Measurements from ENCODE around the gene MYMX. TPM values are rescaled to one million over a fixed set of nuclear protein-coding genes. Genes with fewer than 3 reads are reported as not detected.
A peak's percentile ranks its signal among the peaks of the same experiment; 100 is the strongest.

The MYMX gene
- total RNA-seq, 3 donors from 2014 or later, result 0.88 to 3.4 (median 2.9) TPM

- intact Hi-C loops (cut with DNase I; ENCODE audit: low total_unique reads), result no loop called here
- Histone ChIP-seq H3K27ac (no peak overlapping the region), H3K4me3 (no peak overlapping the region), H3K9me3 (no peaks in the 10 kb centered on the region), H3K27me3 (no peaks in the 10 kb centered on the region), H3K36me3 (no peaks in the 10 kb centered on the region), H3K4me1 (peaks cover 15 to 21% of the 10 kb centered on the region in 2 donors)
- DNase-seq (ENCODE audit: low spot score in 2 of 2), result no peak
- TF ChIP-seq POLR2A (IDR thresholded peaks at IDR 0.05), result no peak
- no peak for TF ChIP-seq CTCF (IDR thresholded peaks at IDR 0.05)
- no peak for TF ChIP-seq POLR2AphosphoS5 (IDR thresholded peaks at IDR 0.05)
These were observed 44.9 kb downstream of the MYMX start for GRCh38 chr6:44261581-44261980.

DNA sequence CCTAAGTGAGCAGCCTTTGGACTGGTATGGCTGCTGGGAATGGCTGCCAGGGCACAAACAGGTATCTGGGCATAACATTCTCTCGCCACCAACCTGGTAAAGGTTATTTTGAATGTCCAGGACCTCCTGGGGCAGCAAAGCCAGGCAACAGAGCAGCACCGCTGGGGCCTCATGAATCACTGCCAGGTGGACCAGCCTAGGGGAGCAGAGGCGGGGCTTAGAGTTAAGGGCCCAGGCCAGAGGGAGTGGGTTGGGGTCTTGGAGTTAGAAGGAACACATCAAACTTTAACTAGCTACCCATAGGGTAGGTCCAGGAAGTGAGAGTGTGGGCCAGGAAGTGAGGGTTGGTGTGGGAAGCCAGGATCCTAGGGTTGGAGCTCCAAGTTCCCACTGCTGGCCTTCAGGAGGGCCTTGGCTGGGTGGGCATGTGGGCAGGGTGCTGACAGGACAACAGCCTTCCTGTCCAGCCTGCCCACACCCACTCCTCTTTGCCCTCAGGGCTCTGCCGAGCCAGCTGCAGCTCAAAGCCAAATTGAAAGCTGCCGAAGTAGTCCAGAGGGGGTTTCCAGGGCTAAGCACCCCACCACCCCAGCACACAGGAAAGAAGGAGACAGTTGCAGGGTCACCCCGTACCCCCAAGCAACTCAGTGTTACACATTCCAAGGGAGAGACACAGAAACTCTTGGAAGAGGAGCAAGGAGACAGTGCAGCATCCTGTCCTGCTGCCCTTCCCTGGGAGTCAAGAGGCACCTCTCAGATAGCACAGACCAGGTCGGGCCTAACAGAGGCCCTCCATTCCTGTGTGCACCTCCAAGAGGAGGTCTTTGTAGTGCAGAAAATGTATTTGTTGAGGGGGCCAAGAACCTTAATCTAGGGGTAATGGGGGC is 46.0 kb downstream of the MYMX start:
- Histone ChIP-seq H3K27me3 (no peaks in the 10 kb centered on the region), H3K27ac (peak overlapping the region; percentile 3 to 19), H3K9me3 (no peaks in the 10 kb centered on the region), H3K4me1 (peaks cover 15 to 20% of the 10 kb centered on the region in 2 donors), H3K36me3 (no peaks in the 10 kb centered on the region), H3K4me3 (peak overlapping the region; percentile 74 to 90 (median 77))
- intact Hi-C loops (cut with DNase I; ENCODE audit: low total_unique reads), result no loop called here
- DNase-seq (ENCODE audit: low spot score in 2 of 2), result no peak
- TF ChIP-seq CTCF (IDR thresholded peaks at IDR 0.05), result no peak

DNA sequence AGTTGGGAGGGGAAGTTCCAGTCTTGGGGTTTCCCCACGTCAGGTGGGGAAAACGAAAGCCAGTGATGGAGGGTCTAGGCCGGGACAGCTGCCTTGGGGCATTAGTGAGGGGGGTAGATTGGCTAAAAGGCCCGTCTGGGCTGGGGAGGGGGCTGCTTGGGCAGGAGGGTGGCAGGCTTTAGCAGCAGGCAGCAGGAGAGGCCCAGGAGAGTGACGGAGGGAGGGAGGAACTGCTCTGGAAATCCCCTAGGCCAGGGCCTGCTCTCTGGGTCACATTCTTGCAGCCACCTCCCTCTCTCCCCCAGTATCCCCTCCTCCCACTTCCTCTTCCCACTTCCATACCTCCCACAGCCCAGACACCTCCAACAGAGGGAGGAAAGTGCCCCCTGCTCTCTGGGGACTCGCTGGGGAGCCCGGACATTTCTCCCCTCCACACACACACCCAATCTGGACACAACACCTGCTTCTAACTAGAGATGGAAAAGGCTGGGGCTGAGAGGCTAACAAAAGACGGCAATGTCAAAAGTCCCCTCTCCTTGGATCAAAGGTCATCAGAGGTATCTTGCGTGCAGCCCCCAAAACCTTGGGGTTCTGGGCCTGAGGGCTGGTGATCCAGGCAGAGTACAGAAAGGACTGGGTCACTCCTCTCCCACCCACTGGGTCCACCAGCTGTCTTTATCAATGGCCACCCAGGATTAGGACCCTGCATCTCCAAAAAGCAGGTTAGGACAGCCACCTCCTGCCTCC is 46.8 kb downstream of the MYMX start:
- no peaks in the 10 kb centered on the region for H3K9me3 ChIP-seq
- no peak for TF ChIP-seq POLR2AphosphoS5 (IDR thresholded peaks at IDR 0.05)
- TF ChIP-seq POLR2A (IDR thresholded peaks at IDR 0.05), result no peak
- TF ChIP-seq CTCF (IDR thresholded peaks at IDR 0.05), result no peak
- peak overlapping the region in 1 of 2 donors; percentile 3 for H3K27ac ChIP-seq
- H3K27me3 ChIP-seq, result no peaks in the 10 kb centered on the region
- H3K4me1 ChIP-seq, result peaks cover 15 to 20% of the 10 kb centered on the region in 2 donors
- H3K4me3 ChIP-seq, result peak overlapping the region; percentile 74 to 90 (median 77)
- H3K36me3 ChIP-seq, result no peaks in the 10 kb centered on the region
- intact Hi-C loops (cut with DNase I; ENCODE audit: low total_unique reads), result no loop called here
- no peak for DNase-seq (ENCODE audit: low spot score in 2 of 2)

GRCh38 chr6:44264154-44265006 is 47.7 kb downstream of the MYMX start:
- no peak for TF ChIP-seq POLR2AphosphoS5 (IDR thresholded peaks at IDR 0.05)
- TF ChIP-seq POLR2A (IDR thresholded peaks at IDR 0.05), result no peak
- no peak for TF ChIP-seq CTCF (IDR thresholded peaks at IDR 0.05)
- H3K27me3 ChIP-seq, result no peaks in the 10 kb centered on the region
- intact Hi-C loops (cut with DNase I; ENCODE audit: low total_unique reads), result no loop called here

More at GRCh38 chr6:44264154-44265006, 47.7 kb downstream of the MYMX start:
- no peaks in the 10 kb centered on the region for H3K36me3 ChIP-seq
- H3K4me3 ChIP-seq, result peak overlapping the region; percentile 74 to 90 (median 77)
- DNase-seq (ENCODE audit: low spot score in 2 of 2), result no peak
- no peaks in the 10 kb centered on the region for H3K9me3 ChIP-seq
- H3K4me1 ChIP-seq, result peaks cover 15 to 20% of the 10 kb centered on the region in 2 donors
- H3K27ac ChIP-seq, result peak overlapping the region; percentile 80 to 86
